PFSK-1 (cell line): ENCODE measurements around the gene CGB1.

Source experiments
- POLR2AphosphoS5 ChIP-seq: IDR thresholded peaks from 2 replicates; pipeline ENCODE4 v1.6.1; 2012; ENCODE audit warnings: low read depth, mild to moderate bottlenecking, control low read depth, low read length, moderate library complexity
- SIN3A ChIP-seq: IDR thresholded peaks from 2 replicates; pipeline ENCODE4 v1.6.1; 2012; ENCODE audit warnings: mild to moderate bottlenecking, low read length, moderate library complexity, borderline replicate concordance; ENCODE audit not compliant: insufficient read depth

DNA sequence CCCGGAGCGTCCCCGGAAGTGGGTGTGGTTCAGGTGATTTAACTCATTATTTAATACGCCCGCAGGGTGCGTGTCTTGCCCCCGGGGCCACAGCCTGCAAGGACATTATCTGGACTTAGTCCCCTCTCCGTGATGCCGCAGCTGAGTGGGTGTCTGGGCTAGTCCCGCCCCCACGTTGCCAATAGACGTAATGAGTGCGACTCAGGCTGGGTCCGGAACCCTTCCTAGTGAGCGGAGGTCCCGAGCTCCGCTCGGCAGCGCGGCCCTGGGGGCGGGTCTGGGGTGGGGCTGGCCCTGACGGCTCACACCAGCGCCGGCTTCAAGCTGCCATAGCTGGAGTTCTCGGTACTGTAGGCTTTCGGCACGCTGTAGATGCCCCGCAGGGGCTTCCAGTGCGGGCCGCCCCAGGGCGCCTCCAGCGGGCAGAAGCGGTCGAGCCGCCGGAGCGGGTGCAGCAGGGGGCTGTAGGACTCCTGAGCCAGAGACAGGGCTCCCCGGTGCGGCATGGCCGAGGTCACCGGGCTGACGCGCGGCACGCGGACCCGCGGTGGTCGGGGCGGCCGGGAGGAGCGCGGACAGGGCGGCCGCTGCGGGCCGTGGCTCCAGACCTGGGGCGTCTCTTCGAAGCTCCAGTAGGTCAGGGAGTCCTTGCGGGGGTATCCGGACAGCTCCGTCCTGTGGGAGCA lies 18.9 kb downstream of the CGB1 start:
- TF ChIP-seq SIN3A (no peak), POLR2AphosphoS5 (peak; percentile 36)
